ENCODE data around the gene IP6K2. TPM values are rescaled to one million over a fixed set of nuclear protein-coding genes. Genes with fewer than 3 reads are reported as not detected.
"Not testable (repeated sequence)": the region's sequence is repeated elsewhere in the genome, so short reads cannot be mapped to it uniquely, and the experiment has no call there.

The IP6K2 gene
- total RNA-seq, 1 experiment from 2014 or later: 117 TPM

DNA sequence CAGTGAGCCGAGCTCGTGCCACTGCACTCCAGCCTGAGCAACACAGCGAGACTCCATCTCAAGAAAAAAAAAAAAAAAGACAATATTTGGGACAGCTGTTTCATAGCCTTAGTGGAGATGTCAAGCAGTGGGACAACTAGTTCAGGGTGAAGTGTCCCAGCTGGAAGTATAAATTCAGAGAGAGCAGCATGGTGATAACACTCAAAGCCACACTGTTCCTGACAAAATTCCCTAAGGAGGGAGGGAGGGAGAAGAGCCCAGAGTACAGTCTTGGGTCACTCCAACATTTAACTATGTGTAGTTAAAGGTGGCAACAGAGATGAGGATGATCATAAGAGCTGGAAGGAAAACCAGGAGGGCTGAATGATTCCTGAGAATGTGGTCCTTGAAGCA, 21.1 kb upstream of the IP6K2 start:
- no peaks in the 10 kb centered on the region for H3K9me3 Mint-ChIP-seq (ENCODE audit: unreplicated experiment)
- no peaks in the 10 kb centered on the region for H3K36me3 Mint-ChIP-seq (ENCODE audit: insufficient read depth, unreplicated experiment)
- no peaks in the 10 kb centered on the region for H3K27me3 Mint-ChIP-seq (ENCODE audit: insufficient read depth, unreplicated experiment)
- no peak for TF ChIP-seq CTCF (IDR thresholded peaks at IDR 0.05; ENCODE audit: unreplicated experiment)
- H3K27ac Mint-ChIP-seq (ENCODE audit: low read depth, unreplicated experiment): peak overlapping the region; percentile 1
- intact Hi-C loops (cut with micrococcal nuclease): no loop called here
- POLR2A ChIA-PET: interaction anchor here (0.6 to 2.9 kb wide), 6 partner anchors 19 to 181 kb away, joined by 3 to 10 read pairs (median 5); partner anchors contain the start of genes ARIH2 and IP6K2
- no peak for DNase-seq (ENCODE audit: unreplicated experiment)
- CTCF ChIA-PET: interaction anchor here (0.6 to 3.3 kb wide), 6 partner anchors 11 to 64 kb away, joined by 3 to 25 read pairs (median 4); no protein-coding TSS in a partner anchor
- H3K4me3 Mint-ChIP-seq (ENCODE audit: unreplicated experiment): no peak overlapping the region
- peaks cover 5% of the 10 kb centered on the region for H3K4me1 Mint-ChIP-seq (ENCODE audit: insufficient read depth, unreplicated experiment)
- BruUV-seq (replicated peaks): no TSS peak

- CTCF ChIA-PET: interaction anchor here (0.6 to 1.1 kb wide), 6 partner anchors 12 to 610 kb away, joined by 3 to 6 read pairs (median 4); partner anchors contain the start of gene IP6K2
- POLR2A ChIA-PET: interaction anchor here (2.9 kb wide), 1 partner anchor 18 kb away, joined by 10 read pairs; the partner anchor contains the start of gene IP6K2
- intact Hi-C loops (cut with micrococcal nuclease); H3K27me3 Mint-ChIP-seq (ENCODE audit: insufficient read depth, unreplicated experiment); H3K36me3 Mint-ChIP-seq (ENCODE audit: insufficient read depth, unreplicated experiment); H3K27ac Mint-ChIP-seq (ENCODE audit: low read depth, unreplicated experiment); BruUV-seq (replicated peaks); H3K4me3 Mint-ChIP-seq (ENCODE audit: unreplicated experiment); H3K9me3 Mint-ChIP-seq (ENCODE audit: unreplicated experiment); H3K4me1 Mint-ChIP-seq (ENCODE audit: insufficient read depth, unreplicated experiment); DNase-seq (ENCODE audit: unreplicated experiment): not testable (repeated sequence)
Measured at GRCh38 chr3:48735075-48735767, 18.2 kb upstream of the IP6K2 start.

DNA sequence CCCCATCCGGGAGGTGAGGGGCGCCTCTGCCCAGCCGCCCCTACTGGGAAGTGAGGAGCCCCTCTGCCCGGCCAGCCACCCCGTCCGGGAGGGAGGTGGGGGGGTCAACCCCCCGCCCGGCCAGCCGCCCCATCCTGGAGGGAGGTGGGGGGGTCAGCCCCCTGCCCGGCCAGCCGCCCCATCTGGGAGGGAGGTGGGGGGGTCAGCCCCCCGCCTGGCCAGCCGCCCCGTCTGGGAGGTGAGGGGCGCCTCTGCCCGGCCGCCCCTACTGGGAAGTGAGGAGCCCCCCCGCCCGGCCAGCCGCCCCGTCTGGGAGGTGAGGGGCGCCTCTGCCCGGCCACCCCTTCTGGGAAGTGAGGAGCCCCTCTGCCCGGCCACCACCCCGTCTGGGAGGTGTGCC, 17.5 kb upstream of the IP6K2 start:
- DNase-seq (ENCODE audit: unreplicated experiment); intact Hi-C loops (cut with micrococcal nuclease); H3K4me1 Mint-ChIP-seq (ENCODE audit: insufficient read depth, unreplicated experiment); BruUV-seq (replicated peaks); CTCF ChIA-PET; H3K27ac Mint-ChIP-seq (ENCODE audit: low read depth, unreplicated experiment); H3K9me3 Mint-ChIP-seq (ENCODE audit: unreplicated experiment); H3K4me3 Mint-ChIP-seq (ENCODE audit: unreplicated experiment); H3K27me3 Mint-ChIP-seq (ENCODE audit: insufficient read depth, unreplicated experiment); H3K36me3 Mint-ChIP-seq (ENCODE audit: insufficient read depth, unreplicated experiment); POLR2A ChIA-PET: not testable (repeated sequence)

DNA sequence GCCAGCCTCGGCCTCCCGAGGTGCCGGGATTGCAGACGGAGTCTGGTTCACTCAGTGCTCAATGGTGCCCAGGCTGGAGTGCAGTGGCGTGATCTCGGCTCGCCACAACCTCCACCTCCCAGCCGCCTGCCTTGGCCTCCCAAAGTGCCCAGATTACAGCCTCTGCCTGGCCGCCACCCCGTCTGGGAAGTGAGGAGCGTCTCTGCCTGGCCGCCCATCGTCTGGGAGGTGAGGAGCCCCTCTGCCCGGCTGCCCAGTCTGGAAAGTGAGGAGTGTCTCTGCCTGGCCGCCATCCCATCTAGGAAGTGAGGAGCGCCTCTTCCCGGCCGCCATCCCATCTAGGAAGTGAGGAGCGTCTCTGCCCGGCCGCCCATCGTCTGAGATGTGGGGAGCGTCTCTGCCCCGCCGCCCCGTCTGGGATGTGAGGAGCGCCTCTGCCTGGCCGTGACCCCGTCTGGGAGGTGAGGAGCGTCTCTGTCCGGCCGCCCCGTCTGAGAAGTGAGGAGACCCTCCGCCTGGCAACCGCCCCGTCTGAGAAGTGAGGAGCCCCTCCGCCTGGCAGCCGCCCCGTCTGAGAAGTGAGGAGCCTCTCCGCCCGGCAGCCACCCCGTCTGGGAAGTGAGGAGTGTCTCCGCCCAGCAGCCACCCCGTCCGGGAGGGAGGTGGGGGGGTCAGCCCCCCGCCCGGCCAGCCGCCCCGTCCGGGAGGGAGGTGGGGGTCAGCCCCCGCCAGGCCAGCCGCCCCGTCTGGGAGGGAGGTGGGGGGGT, 16.9 kb upstream of the IP6K2 start:
- BruUV-seq (replicated peaks); H3K9me3 Mint-ChIP-seq (ENCODE audit: unreplicated experiment); DNase-seq (ENCODE audit: unreplicated experiment); H3K27me3 Mint-ChIP-seq (ENCODE audit: insufficient read depth, unreplicated experiment); H3K4me1 Mint-ChIP-seq (ENCODE audit: insufficient read depth, unreplicated experiment); POLR2A ChIA-PET; H3K4me3 Mint-ChIP-seq (ENCODE audit: unreplicated experiment); intact Hi-C loops (cut with micrococcal nuclease); H3K27ac Mint-ChIP-seq (ENCODE audit: low read depth, unreplicated experiment); H3K36me3 Mint-ChIP-seq (ENCODE audit: insufficient read depth, unreplicated experiment): not testable (repeated sequence)
- CTCF ChIA-PET: interaction anchor here (0.9 kb wide), 1 partner anchor 49 kb away, joined by 3 read pairs; no protein-coding TSS in a partner anchor

DNA sequence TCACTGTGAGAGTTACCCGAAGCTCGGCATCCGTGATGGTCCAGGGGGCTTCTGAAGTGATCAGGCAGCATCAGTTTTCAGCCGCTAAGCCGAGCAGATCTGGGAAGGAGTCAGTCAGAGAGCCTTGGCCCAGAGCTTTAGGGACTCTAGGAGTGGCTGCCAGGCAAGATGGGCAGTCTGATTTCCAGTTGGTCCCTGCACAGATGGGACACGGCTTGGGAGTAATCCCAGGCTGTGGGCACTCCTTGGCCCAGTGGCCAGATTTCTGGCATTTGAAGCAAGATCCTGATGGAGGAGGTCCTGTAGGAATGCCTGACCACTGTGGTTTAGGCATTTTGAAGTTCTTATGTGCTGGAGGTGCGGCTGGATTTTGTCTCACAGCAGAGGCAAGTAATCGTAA, 10.5 kb upstream of the IP6K2 start:
- Mint-ChIP-seq H3K4me1 (ENCODE audit: insufficient read depth, unreplicated experiment) (no peaks in the 10 kb centered on the region), H3K36me3 (ENCODE audit: insufficient read depth, unreplicated experiment) (no peaks in the 10 kb centered on the region), H3K27ac (ENCODE audit: low read depth, unreplicated experiment) (no peak overlapping the region), H3K27me3 (ENCODE audit: insufficient read depth, unreplicated experiment) (no peaks in the 10 kb centered on the region), H3K9me3 (ENCODE audit: unreplicated experiment) (no peaks in the 10 kb centered on the region), H3K4me3 (ENCODE audit: unreplicated experiment) (no peak overlapping the region)
- no peak for TF ChIP-seq CTCF (IDR thresholded peaks at IDR 0.05; ENCODE audit: unreplicated experiment)
- intact Hi-C loops (cut with micrococcal nuclease): no loop called here
- BruUV-seq (replicated peaks): no TSS peak
- CTCF ChIA-PET: interaction anchor here (4.4 kb wide), 1 partner anchor 12 kb away, joined by 25 read pairs; no protein-coding TSS in a partner anchor
- POLR2A ChIA-PET: interaction anchor here (0.9 kb wide), 1 partner anchor 11 kb away, joined by 5 read pairs; the partner anchor contains the start of gene IP6K2
- DNase-seq (ENCODE audit: unreplicated experiment): no peak

GRCh38 chr3:48725185-48725855, 8.3 kb upstream of the IP6K2 start:
- H3K4me1 Mint-ChIP-seq (ENCODE audit: insufficient read depth, unreplicated experiment); H3K36me3 Mint-ChIP-seq (ENCODE audit: insufficient read depth, unreplicated experiment); H3K27ac Mint-ChIP-seq (ENCODE audit: low read depth, unreplicated experiment); H3K27me3 Mint-ChIP-seq (ENCODE audit: insufficient read depth, unreplicated experiment); intact Hi-C loops (cut with micrococcal nuclease); BruUV-seq (replicated peaks); H3K9me3 Mint-ChIP-seq (ENCODE audit: unreplicated experiment); DNase-seq (ENCODE audit: unreplicated experiment); H3K4me3 Mint-ChIP-seq (ENCODE audit: unreplicated experiment): not testable (repeated sequence)
- POLR2A ChIA-PET: interaction anchor here (0.6 to 1.2 kb wide), 2 partner anchors 8 to 11 kb away, joined by 4 read pairs; partner anchors contain the start of gene IP6K2
- CTCF ChIA-PET: interaction anchor here (1.2 to 4.4 kb wide), 2 partner anchors 14 to 16 kb away, joined by 4 to 25 read pairs; no protein-coding TSS in a partner anchor
